HG03571 (cell line): ENCODE measurements around the gene MAT2B.
"Not testable (repeated sequence)": the region's sequence is repeated elsewhere in the genome, so short reads cannot be mapped to it uniquely, and the experiment has no call there.

ENCODE experiments used
- ATAC-seq: cut with Tn5 transposase; IDR thresholded peaks from one replicate; pipeline ENCODE4 v1.9.1; 2021; ENCODE audit not compliant: unreplicated experiment

The MAT2B gene

GRCh38 chr5:163503106-163504078 is 2.0 kb upstream of the MAT2B start:
- ATAC-seq, result no peak

DNA sequence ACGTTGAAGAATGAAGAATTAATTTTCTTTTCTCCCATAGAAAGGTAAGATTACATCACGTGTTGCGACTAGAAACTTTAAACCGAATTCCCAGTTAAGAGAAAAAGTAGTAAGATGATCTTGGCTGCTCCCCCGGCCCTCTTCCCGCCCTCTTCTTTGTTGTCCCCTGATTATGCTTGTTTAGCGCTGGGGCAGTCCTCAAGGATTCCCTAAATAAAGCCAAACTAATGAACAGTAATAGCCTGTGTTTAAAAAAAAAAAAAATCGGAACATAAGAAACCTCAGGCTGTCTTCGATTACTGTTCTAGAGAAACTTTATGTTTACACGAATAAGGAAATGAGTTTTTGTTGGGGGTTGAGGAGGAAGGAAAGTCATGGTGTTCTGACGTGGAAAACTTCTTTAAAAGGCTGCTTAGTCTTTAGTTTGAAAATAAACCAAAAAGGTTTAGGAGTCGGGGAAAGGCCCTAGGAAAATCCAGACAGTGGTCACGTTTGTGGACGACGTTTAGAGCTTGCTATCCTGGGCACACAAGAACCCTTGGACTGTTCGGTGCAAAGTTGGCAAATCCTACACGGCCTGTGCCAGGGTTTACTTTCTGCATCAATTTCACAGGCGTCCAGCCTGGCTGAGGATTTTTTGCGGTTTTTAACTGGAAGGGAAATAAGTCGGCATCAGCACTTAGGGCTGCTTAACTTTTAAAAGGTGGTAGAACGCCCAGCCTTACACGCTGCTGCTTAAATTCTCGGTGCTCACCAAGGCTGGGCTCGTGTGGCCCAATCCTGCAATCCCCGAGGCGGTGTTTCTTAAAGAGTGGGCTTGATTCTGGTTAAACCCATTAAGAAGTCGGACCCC is 1.1 kb upstream of the MAT2B start:
- no peak for ATAC-seq

DNA sequence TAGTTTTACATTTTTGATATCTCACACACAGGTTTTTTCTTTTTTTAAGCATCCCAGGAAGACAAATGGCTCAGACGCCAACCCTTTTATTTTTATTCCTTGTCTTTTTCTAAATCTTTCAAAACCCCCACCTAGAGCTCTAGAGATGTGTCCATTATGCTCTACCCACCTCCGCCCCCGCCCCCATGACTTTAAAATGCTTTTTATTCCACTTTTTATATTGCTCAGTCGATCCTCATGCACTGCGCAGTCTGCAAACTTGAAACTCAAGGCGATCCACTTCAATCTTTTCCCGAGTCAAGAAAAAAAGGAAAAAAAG is 411 bp upstream of the MAT2B start:
- no peak for ATAC-seq

GRCh38 chr5:163506095-163506457 is 657 bp downstream of the MAT2B start:
- peak; percentile 9 for ATAC-seq

DNA sequence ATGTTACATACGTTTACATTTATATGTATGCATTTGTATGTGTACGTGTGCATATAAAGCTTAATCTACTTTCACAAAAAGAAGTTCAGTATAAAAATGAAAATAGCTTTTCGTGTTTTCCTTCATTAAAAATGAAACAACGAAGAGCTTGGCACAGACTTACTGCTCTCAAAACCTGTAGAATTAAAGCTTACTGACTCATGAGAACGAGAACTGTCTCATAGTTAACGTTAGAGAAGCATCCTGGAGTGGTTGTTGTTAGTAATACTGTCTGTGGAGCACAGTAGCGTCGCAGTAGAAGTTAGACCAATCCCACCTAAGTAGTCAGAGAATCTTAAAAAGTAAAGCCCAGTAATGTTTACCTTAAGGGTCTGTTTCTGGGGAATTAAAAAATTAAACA is 1.3 kb downstream of the MAT2B start:
- ATAC-seq, result no peak

DNA sequence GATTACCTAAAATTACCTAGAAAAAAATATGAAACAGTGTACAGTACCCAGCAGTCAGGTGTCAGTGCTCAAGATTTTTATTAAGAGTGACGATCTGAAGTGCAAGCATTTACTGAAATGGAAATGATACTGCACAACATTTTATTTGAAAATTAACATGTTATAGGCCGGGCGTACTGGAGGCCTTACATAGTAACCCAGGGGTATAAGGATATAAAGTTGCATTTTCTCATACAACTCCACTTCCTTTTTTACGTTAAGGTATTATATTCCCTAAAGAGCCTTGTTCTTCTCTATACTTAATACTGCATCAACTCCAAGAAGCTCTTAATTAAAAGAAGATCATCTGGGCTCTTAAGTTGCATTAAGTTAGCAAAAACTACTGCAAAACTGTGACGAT is 3.3 kb downstream of the MAT2B start:
- ATAC-seq, result no peak

GRCh38 chr5:163509291-163509951 is 4.0 kb downstream of the MAT2B start:
- no peak for ATAC-seq

- ATAC-seq, result no peak
Measured at GRCh38 chr5:163512526-163512925, 7.1 kb downstream of the MAT2B start.

GRCh38 chr5:163525096-163525495 is 19.7 kb downstream of the MAT2B start:
- no peak for ATAC-seq

DNA sequence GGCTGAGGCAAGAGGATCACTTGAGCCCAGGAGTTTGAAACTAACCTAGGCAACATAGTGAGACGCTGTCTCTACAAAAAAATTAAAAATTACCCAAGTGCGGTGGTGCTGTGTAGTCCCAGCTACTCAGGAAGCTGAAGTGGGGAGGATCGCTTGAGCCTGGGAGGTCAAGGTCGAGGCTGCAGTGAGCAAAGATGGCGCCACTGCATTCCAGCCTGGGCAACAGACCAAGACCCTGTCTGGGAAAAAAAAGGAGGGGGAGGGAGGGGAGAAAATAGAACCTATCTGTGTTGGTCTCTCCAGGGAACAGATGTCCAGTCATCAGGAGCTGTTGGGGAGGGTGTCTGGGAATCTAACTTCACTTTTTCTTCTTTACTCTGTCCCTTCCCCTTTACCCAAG is 24.3 kb downstream of the MAT2B start:
- no peak for ATAC-seq

DNA sequence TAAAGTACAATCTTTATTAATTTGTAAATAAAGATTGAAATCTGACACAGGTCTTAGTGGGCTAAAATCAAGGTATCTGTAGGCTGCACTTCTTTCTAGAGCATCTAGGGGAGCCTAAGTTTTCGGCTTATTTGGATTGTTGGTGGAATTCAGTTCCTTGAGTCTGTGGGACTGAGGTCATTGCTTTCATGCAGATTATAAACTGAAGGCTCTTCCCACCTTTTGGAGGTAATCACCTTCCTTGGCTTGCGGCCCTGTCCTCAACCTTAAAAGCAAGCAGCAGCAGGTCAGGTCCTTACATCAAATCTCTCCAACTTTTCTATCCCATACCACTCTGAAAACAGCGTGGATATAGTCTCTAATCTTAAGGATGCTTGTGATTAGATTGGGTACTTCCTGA is 25.9 kb downstream of the MAT2B start:
- ATAC-seq, result no peak

DNA sequence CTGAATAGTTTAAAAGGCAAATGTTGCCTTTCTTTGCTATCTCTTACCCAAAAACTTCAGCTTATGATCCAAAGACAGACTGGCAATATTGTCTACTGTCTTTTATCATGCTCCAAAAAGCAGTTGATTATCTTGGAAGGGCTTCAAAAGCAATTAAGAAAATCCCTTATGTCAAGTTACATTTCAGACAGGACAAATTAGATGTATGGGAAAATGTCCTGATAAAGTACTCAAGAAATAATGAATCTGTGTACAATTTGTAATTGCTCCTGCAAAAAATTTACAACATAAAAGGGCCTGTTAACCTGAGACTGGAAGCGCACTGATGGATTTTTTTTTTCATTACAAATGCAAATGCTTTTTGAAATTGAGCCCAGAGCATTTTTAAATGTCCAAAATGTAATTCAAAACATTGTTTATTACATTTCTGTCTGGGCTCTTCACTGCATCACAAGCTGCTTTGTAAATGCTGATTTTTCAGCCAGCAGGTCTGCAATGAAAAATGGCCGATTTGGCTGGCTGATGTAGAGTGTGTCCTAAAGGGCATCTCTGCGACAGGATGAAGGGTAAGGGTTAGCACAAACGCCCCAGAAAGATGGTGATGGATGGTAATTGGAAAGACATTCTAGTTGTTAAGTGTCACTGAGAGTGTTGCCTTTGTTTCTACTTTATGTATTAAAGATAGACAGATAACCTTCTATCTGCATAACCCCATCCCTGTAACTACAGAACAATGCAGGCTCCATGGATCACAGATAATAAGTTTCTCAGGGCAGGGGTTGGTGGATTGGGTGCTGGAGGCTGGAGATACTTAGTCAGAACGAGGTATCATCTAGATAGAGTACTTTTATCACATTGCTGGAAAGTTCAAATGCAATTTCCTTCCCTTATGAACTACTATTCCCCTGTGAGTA is 27.0 kb downstream of the MAT2B start:
- ATAC-seq, result no peak

DNA sequence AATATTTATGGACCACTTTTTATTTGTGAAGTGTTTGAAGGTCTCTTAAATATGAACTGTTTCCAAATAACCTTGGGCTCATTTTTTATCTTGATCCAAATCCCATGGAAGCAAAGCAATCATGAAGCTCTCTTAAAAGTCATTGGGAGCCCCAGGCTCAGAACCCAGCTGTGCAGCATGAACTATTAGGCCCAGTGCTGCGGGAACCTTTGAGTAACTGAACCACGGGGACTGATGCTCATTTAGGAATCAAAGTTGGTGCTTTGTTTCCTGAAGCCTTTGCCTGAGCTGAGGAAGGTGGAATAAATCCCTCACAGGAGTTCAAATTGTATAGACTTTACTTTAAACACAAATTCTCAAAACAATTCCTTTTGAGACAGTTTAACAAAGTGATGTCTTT is 27.8 kb downstream of the MAT2B start:
- no peak for ATAC-seq

GRCh38 chr5:163534492-163535094 is 29.2 kb downstream of the MAT2B start:
- ATAC-seq, result no peak

GRCh38 chr5:163535290-163535689 is 29.9 kb downstream of the MAT2B start:
- ATAC-seq, result no peak

DNA sequence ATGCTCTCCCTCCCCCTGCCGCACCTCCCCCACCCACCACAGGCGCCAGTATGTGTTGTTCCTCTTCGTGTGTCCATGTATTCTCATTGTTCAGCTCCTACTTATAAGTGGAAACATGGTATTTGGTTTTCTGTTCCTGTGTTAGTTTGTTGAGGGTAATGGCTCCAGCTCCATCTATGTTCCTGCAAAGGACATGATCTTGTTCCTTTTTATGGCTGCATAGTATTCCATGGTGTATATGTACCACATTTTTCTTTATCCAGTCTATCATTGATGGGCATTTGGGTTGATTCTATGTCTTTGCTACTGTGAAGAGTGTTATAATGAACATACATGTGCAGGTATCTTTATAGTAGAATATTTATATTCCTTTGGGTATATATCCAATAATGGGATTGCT is 31.0 kb downstream of the MAT2B start:
- ATAC-seq, result not testable (repeated sequence)

DNA sequence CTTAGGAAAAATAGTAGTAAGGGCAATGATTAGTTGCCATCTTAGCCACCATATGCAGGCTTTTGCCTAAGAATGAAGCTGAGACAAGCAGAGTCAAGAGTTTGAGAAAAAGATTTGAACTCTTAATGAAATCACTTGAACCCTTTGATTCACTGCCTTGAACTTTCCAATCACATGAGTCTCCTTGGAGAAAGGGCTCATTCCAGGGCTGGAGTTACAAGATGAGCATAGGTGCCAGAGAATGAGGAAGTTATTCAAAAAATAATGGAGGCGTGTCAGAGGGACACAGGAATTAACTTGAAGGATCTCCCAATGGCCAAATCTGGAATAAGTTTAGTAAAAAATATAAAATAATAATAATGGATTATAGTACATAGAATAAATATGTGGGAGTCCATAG is 35.3 kb downstream of the MAT2B start:
- ATAC-seq, result no peak

GRCh38 chr5:163542771-163543170 is 37.4 kb downstream of the MAT2B start:
- ATAC-seq, result no peak

DNA sequence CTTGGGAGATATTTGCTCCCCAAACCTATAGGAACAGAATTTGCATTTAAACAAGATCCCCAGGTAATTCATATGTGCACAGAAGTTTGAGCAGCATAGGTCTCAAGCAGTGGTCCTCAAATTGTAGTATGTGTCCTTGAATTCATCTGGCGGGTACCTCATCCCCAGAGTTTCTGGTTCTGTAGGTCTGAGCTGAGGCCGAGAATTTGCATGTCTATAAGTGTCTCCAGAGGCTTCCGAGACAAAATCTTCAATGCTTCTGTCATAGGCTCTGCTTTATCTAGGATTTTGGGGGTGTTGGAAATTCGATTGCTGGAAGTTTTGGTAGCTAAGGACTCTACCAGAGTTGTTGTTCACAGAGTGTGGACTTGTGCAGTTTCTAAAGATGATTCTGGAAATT is 38.6 kb downstream of the MAT2B start:
- no peak for ATAC-seq

GRCh38 chr5:163544836-163545235 is 39.4 kb downstream of the MAT2B start:
- ATAC-seq, result no peak
